ENCODE measurements around the gene CDC42. TPM values are rescaled to one million over a fixed set of nuclear protein-coding genes. Genes with fewer than 3 reads are reported as not detected.

The CDC42 gene
- 150 to 217 TPM (median 161 TPM) in 5 replicates for total RNA-seq (2022; extraction: Qiagen RNA extraction)

GRCh38 chr1:22052115-22053016, at the start of gene CDC42:
TSS of gene CDC42 (plus strand) at chr1:22052709. CDS start at chr1:22078479, 25,770 bp downstream.

Other genes starting within 250 kb of the CDC42 start
- gene LDLRAD2, start 240.4 kb upstream of the CDC42 start, total RNA-seq (2022; extraction: Qiagen RNA extraction) = 0.02 to 0.18 TPM (median 0.09 TPM) in 5 replicates
- gene HSPG2, start 115.4 kb upstream of the CDC42 start, total RNA-seq (2022; extraction: Qiagen RNA extraction) = 65.1 to 81.4 TPM (median 77.4 TPM) in 5 replicates
- not detected in 5 replicates for gene CELA3B, start 75.7 kb upstream of the CDC42 start, total RNA-seq (2022; extraction: Qiagen RNA extraction)
- not detected in 5 replicates for gene CELA3A, start 51.1 kb upstream of the CDC42 start, total RNA-seq (2022; extraction: Qiagen RNA extraction)
- 0.10 to 0.44 TPM (median 0.23 TPM) in 5 replicates for gene WNT4, start 90.4 kb downstream of the CDC42 start, total RNA-seq (2022; extraction: Qiagen RNA extraction)

Data from A549 treated with Hydrocortisone at 1 μM for 4 hours (cell line).